Fibroblast of villous mesenchyme (primary cell): ENCODE measurements around the gene TCERG1L. TPM values are rescaled to one million over a fixed set of nuclear protein-coding genes. Genes with fewer than 3 reads are reported as not detected.

Source experiments
- DNase-seq: peaks from one replicate; pipeline ENCODE4 v3.0.0-alpha.2; 2010; ENCODE audit warnings: low read depth
- H3K4me3 ChIP-seq: 2 replicates; pipeline ENCODE4 v1.5.1; 2011; ENCODE audit warnings: low read depth, mild to moderate bottlenecking, low read length
- total RNA-seq: library from RNA; depleted of rRNA; stranded (reverse); fragments of >200 nt; gene quantifications from 2 replicates; pipeline ENCODE4 v1.2.3, GENCODE V29; 2012
- TF ChIP-seq, protein P1 (sequence below): IDR thresholded peaks from 2 replicates; pipeline ENCODE4 v1.5.1; 2012; ENCODE audit warnings: low read depth, mild to moderate bottlenecking, low read length; ENCODE audit not compliant: insufficient read depth

TCERG1L gene
- total RNA-seq, 1 donor = not detected

DNA sequence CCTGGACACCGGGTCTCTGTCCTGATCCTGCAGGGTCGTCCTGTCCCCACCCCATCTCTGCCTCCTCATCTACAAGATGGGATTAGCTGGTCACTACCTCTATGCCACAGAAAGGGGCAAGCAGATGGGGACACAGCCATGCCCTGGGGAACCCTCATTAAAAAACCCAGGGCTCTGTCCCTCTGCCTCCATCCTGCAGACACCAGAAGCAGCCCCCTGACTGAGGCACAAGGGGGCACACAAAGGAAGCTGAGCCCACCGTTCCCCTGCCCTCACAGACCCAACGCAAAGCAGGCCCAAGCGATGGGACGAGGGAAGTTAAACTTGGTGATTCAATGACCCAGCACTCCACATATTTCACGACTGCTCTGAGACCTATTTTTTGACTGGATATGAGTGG, 142.4 kb downstream of the TCERG1L start:
- no peak for DNase-seq
- H3K4me3 ChIP-seq = no peak overlapping the region
- TF ChIP-seq, protein P1, sequence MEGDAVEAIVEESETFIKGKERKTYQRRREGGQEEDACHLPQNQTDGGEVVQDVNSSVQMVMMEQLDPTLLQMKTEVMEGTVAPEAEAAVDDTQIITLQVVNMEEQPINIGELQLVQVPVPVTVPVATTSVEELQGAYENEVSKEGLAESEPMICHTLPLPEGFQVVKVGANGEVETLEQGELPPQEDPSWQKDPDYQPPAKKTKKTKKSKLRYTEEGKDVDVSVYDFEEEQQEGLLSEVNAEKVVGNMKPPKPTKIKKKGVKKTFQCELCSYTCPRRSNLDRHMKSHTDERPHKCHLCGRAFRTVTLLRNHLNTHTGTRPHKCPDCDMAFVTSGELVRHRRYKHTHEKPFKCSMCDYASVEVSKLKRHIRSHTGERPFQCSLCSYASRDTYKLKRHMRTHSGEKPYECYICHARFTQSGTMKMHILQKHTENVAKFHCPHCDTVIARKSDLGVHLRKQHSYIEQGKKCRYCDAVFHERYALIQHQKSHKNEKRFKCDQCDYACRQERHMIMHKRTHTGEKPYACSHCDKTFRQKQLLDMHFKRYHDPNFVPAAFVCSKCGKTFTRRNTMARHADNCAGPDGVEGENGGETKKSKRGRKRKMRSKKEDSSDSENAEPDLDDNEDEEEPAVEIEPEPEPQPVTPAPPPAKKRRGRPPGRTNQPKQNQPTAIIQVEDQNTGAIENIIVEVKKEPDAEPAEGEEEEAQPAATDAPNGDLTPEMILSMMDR = no peak

DNA sequence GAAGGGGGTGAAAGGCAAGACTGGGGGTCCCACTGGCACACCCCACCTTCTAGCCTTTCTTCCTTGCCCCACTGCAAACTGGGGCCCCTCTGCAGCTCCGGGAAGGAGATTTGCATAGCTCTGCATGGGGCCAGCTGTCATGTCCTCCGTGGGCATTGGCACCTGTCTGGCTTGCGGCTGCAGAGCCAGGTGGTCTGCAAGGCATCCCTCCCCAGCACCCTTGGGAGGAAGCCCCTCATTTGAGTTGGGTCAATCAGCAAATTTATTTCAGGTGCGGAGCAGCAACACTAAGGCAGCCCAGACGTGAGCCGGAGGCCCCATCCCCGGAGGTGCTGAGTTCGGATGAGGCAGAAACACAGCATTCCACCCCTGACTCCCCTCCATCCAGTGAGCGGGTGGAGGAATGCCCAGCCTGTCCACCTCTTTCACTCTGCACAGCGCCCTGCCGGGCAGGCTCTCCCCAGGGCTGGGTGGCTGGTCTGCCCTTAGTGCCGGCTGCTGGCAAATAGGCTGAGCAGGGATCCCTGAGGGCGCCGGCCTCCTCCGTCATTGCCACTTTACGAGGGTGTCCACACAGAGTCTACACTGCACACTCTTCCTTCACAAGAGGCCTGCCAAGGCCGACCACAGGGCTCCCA, 143.2 kb downstream of the TCERG1L start:
- no peak for DNase-seq
- TF ChIP-seq, protein P1 = no peak
- no peak overlapping the region for H3K4me3 ChIP-seq

DNA sequence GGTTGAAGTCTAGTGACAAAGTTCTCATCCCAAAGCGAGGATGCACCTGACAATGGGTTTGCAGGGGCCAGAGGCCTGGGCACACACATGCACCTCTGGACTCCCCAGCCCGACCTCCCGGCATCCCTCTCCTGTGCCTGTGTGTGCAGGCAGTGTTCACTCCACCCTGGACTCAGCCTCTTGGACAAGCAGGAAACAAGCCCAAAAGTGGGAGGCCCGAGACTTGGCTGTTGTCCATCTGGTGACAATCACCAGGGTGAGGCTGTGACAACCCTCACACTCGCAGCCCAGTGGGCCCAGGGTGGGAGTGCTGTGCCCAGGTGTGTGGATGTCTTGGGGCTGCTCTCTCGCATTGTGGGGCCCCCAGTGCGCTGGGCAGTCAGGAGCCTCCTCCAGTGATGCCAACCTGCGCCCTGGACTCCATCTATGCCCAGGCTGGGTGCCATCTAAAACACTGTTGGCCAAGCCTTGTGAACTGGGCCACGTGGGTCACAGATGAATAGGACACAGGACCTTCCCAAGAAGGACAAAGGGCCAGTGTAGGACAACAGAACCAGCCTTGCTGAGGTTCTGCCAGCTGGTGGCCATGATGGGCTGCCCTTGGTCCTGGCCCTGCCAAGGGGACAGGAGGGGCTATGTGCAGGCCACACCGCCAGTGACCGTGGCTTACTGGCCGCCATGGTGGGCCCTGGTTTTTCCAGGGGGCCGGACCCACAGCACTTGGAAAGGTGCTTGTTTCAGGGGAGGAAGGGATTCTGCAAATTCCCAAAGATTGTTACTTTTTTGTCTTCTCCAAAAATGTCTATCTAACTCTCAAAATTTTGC, 144.3 kb downstream of the TCERG1L start:
- TF ChIP-seq, protein P1 = no peak
- no peak overlapping the region for H3K4me3 ChIP-seq
- DNase-seq = no peak

DNA sequence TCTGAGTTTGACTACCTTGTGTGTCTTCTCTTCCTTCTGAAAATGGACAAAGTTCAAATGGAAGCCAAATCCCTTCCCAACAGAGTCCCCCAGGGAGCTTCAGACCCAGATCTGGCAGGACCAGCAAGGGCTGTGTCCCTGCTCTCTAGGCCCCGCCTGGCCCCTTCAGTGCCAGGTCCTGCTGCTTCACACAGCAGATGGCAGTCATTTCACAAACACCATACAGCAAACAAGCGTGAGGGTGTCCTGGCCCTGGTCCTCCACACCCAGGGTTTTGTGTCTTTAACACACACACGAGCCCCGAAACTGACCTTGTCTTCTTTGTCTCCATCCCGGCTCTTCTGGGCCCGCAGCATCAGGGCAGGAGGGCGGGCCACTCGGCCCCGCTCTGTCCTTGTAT, 145.0 kb downstream of the TCERG1L start:
- DNase-seq = no peak
- H3K4me3 ChIP-seq = no peak overlapping the region
- TF ChIP-seq, protein P1 = no peak

DNA sequence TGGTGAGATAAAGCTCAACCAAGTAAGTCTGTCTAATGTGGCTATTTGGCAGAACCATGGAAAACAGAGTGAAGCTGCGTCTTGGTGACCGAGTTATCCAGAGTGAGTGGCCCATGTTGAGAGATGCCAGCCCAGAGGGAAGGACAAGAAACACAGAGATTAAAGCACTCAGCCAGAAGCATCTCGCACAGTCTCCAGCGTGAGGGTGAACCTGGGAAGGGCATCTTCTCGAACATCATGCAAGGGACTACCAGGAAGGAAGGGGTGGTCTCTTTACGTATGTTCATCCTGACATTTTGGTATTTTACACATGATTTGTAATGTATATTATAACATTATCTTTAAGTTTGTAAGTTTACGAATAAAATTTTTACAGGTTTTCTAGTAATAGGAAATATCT, 146.4 kb downstream of the TCERG1L start:
- DNase-seq = no peak
- TF ChIP-seq, protein P1 = no peak
- H3K4me3 ChIP-seq = no peak overlapping the region

DNA sequence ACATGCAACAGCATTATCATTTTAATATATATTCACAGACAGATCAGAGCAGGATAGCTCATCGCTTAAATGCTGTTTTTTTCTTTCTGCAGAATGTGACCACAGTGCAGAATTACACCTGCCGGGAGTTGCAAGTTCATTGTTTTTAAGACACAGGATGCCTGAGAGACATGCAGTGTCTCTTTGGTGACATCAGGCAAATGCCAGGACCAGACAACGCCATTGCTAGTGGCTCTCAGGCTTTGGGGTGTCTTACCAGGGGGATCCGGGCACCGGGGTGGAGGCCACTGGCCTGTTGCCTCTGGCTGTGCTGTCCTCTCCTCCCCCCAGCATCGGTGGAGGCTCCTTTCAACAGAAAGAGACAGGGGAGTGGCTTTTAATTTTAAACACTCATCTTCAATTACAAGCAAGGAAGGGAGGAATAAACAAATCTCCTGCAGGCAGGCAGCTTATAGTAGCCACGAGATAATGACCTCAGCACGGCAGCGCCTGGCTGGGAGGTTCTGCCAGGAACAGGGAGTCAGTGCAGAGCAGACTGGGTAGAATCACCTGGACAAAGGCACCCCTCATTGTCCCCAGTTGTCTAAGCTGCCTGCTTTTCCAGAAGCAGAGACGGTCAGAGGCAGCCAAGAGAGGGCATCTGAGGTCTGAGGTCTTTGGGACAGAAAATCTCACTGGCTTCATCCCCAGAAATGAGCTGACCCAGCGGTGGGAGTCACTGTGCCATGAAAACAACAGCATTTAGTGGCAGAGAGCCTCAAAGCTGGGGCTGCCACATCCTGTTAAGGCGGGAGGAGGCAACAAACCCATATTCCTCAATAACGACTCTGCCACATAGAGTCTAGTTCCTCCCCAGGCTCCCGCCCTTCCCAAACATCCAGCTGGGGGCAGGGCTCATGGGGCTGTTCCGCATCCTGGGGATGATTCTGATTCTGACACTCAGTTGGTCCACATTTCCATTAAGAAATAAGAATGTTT, 148.4 kb downstream of the TCERG1L start:
- TF ChIP-seq, protein P1 = no peak
- H3K4me3 ChIP-seq = no peak overlapping the region
- DNase-seq = no peak
